H54 (cell line): ENCODE results near the gene BEND7.
"Not testable (repeated sequence)": the region's sequence is repeated elsewhere in the genome, so short reads cannot be mapped to it uniquely, and the experiment has no call there.

Experiments used
- DNase-seq: peaks from one replicate; pipeline ENCODE4 v3.0.0; 2011; ENCODE audit warnings: low spot score, mixed read lengths; ENCODE audit not compliant: insufficient read length
- FAIRE-seq: peaks from 3 replicates; lab custom pipeline; 2011; peaks lifted over from hg19 to GRCh38; lab: Jason Lieb, UNC
- POLR2A ChIP-seq: IDR thresholded peaks from 2 replicates; pipeline ENCODE4 v1.6.1; 2011; ENCODE audit warnings: low read depth, mild to moderate bottlenecking, low read length

Gene BEND7, protein sequence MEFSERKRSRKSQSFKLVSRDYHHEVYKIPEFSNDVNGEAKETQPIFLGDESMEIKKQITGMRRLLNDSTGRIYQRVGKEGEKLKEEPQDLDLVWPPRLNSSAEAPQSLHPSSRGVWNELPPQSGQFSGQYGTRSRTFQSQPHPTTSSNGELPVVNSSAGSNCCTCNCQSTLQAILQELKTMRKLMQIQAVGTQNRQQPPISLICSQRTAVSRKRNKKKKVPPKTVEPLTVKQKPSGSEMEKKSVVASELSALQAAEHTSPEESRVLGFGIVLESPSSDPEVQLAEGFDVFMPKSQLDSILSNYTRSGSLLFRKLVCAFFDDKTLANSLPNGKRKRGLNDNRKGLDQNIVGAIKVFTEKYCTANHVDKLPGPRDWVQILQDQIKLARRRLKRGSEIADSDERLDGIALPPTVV

DNA sequence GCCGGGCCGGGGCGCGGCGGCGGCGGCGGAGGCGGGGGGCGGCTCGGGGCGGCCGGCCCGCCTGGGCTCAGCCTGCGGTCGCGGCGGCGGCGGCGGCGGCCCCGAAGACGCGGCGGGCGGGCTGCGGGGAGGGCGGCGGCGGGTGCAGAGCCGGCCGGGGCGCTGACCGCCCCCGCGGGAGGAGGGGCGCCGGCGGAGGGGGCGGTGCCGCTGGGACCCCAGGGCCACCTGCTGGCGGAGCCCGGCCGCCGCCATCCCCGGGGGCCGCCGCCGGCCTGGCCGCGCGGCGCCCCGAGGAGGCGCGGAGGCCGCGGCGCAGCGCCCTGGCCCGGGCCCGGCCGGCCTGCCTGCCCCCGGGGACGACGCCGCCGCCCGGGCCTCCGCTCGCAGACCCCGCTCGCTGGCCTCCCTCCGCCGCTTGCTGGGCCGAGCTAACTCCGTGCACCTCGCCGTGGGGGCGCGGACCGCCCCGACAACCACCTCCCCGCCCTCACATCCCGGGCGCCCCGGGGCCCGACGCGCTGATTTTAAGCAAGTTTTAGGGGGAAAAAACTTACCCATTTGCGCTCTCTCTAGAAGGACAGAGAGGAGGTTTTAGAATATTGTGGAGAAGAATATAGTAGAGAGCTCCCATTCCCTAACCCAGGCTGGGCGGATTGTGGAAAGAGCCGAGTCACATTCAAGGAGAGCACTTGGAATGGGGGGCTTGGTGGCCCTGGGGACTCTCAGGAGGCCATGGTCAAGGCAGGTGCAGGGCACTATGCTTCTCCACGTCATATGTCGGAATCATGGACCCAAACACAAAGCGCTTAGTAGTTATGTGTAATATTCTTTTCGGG, at the start of gene BEND7:
Gene BEND7, minus strand, starts transcription at position 140 of the 839 bp plus-strand sequence. CDS start 481 bp downstream, outside the sequence.
- FAIRE-seq (no peak), DNase-seq (peak; percentile 53)
- TF ChIP-seq POLR2A: 0 out of 2 replicates have a peak, but pooled peaks have one; percentile 9

DNA sequence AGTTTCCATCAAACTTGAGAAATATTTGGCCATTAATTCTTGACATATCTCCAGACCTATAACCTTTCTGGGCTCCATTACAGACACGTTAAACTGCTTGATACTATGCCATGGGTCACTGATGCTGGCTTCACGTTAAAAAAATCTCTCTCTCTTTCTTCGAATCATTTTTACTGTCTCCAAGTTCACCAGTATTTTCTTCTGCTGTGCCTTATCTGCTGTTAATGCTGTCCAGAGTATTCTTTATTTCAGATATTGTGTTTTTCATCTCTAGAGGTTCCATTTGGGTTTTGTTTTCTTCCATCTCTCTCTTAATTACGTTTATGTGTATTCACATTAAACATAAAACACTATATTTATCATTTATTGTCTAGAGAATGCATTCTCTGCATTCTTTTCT, 45.1 kb upstream of the BEND7 start:
- TF ChIP-seq POLR2A: no peak
- FAIRE-seq (no peak), DNase-seq (no peak)

DNA sequence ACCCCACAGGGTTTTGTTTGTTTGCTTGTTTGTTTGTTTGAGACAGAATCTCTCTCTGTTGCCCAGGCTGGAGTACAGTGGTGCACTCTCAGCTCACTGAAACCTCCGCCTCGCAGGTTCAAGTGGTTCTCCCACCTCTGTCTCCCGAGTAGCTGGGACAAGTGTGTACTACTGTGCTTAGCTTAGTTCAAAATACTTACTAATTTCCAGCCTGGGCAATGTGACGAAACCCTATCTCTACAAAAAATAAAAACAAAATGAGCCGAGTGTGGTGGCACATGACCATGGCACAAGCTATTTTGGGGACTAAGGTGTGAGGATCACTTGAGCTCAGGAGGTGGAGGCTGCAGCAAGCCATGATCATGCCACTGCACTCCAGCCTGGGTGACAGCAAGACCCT, 42.7 kb upstream of the BEND7 start:
- DNase-seq: no peak
- no peak for TF ChIP-seq POLR2A
- no peak for FAIRE-seq

DNA sequence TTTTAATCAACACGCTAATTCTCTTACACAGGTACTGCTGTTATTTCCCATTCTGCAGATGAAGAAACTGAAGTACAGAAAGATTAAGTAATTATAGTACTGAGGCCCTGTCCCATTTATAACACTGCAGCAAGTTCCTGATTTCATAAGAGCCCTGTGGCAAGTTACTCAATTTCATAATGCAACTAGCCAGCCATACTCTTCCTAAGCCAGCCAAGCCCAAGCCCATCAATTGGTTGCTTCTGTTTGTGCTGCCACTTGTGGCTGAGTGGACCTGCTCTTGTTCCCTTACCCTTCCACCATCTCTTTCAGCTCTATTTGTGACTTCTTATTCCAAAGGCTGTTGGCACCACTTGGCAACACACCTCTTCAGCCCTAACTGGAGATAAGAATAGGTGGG, 38.2 kb upstream of the BEND7 start:
- DNase-seq (no peak), FAIRE-seq (no peak)
- TF ChIP-seq POLR2A: no peak

DNA sequence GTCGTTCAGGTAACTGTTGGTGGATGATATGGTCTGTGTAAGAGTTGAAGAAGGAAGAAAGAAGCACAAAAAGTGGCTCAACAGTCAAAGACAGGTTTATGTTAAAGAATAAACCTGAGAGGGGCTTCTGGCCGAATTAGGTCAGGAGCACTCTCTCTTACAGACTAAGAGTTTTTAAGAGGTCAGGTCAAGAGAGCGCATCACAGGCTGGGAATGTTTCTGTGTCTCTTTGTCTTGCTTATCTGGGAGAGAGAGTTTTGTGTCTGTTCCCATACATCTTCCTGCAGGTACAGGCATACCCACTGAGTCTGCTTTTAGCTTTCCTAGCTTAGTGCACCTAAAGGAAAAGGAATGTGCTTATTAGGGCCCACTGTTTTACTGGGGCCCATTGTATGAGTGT, 35.8 kb upstream of the BEND7 start:
- TF ChIP-seq POLR2A: no peak
- FAIRE-seq (no peak), DNase-seq (no peak)

DNA sequence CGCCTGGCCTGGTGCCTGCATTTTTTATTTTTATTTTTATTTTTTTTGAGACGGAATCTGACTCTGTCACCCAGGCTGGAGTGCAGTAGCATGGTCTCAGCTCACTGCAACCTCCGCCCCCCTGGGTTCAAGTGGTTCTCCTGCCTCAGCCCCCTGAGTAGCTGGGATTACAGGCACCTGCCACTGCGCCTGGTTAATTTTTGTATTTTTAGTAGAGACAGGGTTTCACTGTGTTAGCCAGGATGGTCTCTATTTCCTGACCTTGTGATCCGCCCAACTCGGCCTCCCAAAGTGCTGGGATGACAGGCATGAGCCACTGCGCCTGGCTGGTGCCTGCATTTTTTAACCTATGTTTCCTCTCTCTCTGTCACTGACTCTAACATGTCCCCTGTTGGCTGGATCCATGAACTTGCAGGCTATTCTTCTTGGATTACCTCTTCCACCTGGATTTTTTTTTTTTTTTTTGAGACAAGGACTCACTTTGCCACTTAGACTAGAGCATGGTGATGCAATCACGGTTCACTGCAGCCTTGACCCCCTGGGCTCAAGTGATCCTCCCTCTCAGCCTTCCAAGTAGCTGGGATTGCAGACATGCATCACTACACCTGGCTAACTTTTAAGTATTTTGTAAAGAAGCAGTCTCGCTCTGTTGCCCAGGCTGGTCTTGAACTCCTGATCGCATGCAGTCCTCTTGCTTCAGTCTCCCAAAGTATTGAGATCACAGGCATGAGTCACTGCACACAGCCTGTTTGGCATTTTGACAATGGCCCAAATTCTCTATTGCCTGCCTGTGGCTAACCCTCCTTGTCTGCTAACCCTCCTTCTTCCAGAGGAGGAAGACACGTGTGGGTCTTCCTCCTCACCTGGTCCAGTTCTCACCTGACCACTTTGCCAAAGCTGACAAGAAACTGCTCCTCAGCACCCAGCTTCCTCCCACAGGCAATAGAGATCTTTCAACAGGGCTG, 34.9 kb upstream of the BEND7 start:
- DNase-seq (no peak), FAIRE-seq (no peak)
- TF ChIP-seq POLR2A: no peak

DNA sequence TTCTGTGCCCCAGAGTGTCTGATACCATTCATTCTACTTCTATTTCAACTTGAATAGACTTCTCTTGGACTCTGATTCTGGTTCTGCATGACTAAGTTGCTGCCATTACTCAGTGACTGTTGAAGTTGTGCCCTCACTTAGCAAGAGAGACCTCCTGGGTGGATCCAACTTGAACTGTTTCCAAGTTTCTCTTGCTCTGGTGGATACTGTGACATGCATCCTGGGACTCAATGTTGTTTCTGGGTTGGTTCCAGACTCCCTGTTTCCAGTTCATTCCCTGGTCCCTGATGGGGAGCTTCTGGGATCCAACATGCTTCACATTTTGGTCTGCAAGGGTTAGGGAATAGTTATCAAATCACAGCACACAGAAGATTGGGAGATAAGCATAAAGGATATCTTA, 31.8 kb upstream of the BEND7 start:
- no peak for TF ChIP-seq POLR2A
- peak; percentile 96 for FAIRE-seq
- peak; percentile 34 for DNase-seq

DNA sequence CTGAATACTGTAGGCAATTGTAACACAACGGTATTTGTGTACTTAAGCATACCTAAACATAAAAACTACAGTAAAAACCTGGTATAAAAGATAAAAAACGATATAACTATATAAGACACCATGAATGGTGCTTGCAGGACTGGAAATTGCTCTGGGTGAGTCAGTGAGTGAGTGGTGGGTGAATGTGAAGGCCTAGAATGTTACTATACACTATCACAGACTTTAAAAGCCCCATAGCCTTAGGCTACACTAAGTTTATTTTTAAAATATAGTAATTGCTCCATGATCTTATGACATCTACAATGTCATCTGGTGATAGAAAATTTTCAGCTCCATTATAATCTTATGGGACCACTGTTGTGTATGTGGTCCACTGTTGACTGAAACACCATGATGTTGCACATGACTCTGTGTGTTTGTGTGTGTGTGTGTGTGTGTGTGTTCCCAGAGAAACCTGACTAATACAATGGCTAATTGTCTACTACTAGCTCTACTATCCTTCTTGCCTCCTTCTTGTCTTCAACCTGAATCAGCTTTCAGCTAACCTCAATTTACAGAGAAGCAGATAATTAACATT, 30.4 kb upstream of the BEND7 start:
- DNase-seq (no peak), FAIRE-seq (peak; percentile 55)
- no peak for TF ChIP-seq POLR2A

DNA sequence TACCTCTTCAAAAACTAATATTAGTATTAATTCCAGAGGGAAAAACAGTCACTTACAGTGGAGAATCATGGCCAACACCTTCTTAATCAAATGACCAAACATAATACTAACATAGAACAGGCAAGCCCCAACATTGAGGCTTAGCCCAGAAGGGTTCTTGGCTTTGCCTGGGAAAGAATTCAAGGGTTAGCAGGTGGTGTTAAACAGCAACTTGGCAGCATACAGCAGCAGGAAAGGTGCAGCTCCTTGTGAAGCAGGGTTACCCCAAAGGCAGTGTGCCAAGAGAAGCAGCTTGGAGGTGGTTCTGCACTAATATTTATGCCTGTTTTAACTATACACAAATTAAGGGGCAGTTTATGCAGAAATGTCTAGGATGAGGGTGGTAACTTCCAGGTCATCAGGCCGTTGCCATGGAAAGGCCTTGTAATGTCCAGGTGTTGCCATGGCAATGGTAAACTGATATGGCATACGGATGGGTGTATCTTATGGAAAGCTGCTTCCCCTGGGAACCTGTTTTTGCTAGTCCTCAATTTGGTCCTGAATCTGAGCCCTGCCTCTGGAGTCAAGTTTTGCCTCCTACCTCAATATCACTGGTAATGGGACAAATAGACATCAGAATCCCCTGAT, 27.2 kb upstream of the BEND7 start:
- no peak for DNase-seq
- FAIRE-seq: peak; percentile 6
- no peak for TF ChIP-seq POLR2A

DNA sequence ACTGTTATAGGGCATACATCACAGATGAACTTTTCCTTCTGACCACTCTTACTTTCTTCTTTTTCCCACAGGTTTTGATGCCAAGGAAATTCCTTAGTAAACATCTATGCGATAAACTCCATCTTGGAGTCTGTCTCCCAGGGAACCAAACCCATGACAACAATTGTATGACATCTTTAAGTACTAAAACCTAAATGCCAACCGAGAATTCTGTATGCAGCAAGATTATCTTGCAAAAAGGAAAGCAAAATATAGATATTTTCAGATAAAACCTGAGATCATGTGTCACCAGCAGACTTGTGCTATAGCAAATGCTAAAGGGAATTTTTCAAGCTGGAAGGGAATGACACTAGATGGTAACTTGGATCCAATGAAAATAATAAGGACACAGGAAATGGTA, 22.0 kb upstream of the BEND7 start:
- no peak for DNase-seq
- no peak for TF ChIP-seq POLR2A
- no peak for FAIRE-seq

DNA sequence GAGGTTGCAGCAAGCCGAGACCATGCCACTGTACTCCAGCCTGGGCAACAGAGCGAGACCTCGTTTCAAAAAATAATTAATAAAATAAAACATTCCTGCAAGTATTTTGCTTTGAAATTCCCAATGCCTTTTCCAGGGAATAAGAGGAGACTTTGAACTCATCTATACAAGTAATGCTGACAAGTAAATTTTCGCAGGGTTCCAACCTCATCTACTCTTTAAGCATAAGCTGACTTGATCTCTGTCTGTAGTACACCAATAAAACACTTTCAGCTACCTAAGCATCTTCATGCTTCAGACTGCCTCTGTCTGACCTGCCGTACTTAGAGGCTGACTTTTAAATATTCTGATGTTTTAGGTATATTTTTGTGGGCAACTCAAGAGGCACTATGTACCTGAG, 13.7 kb upstream of the BEND7 start:
- no peak for FAIRE-seq
- no peak for DNase-seq
- no peak for TF ChIP-seq POLR2A

DNA sequence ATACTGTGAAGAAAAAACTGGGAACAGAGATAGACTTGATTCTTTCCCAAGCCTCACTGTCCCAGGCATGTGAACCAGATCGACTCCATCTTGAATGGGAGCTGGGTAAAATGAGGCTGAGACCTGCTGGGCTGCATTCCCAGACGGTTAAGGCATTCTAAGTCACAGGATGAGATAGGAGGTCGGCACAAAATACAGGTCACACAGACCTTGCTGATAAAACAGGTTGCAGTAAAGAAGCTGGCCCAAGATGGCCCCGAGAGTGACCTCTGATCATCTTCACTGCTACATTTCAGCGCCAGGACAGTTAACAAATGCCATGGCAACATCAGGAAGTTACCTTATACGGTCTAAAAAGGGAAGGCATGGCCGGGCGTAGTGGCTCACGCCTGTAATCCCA, 9.2 kb upstream of the BEND7 start:
- not testable (repeated sequence) for FAIRE-seq, DNase-seq
